Measurements from ENCODE around the gene IL9R.
"Not testable (repeated sequence)": the region's sequence is repeated elsewhere in the genome, so short reads cannot be mapped to it uniquely, and the experiment has no call there.

IL9R gene

DNA sequence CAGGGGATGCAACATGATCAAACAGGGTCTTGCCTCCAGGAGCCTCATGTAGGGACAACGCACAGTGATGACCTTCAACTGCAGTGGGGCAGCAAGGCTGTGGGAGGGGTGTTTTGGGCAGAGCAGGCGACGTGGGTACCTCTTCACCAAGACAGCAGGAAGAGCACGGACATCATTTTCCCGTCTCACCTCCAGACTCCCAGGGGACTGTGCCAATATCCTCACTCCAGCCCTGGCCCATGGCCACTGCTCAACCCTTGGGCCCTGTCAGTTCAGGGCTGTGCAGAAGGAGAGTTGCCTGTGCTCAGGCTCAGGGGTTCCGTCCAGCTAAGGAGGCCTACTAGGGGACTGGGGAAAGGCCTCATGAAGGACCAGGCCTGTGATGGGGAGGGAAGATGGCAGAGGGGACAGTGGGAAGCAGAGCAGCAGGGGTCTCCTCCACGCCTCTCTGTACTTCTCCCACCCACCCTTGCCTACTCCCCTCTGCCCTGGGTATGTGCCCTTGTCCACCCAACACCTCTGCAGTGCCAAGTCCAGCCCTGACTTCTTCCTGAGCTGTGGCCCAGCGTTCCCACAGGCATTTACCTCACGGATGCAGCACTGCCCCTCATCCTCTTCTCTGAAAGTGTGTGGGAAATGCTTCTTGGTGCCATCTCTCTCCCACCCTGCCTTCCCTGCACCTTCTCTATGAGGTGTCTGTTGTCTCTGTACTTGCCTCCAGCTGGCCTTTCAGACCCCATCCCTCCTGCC, 1.4 kb downstream of the IL9R start:
- Histone ChIP-seq H3K23ac (ENCODE audit: low read length) (no peak overlapping the region), H3K36me3 (ENCODE audit: control insufficient read depth, insufficient read depth, low read length) (no peaks in the 10 kb centered on the region), H3K4ac (ENCODE audit: low read depth, low read length) (no peak overlapping the region), H2BK5ac (ENCODE audit: low read length) (no peak overlapping the region), H3K9ac (ENCODE audit: low read length) (no peak overlapping the region), H3K4me3 (ENCODE audit: low read length) (no peak overlapping the region), H2AK5ac (ENCODE audit: low read length) (no peak overlapping the region), H4K8ac (ENCODE audit: low read depth, low read length) (no peak overlapping the region), H3K18ac (ENCODE audit: low read length) (no peak overlapping the region), H3K27ac (ENCODE audit: low read depth, low read length) (no peak overlapping the region), H3K79me2 (ENCODE audit: control insufficient read depth, insufficient read depth, low read length) (no peaks in the 10 kb centered on the region), H3K79me1 (ENCODE audit: low read length) (no peaks in the 10 kb centered on the region), H2BK15ac (replicated peaks; ENCODE audit: low read depth) (no peak overlapping the region), H3K27me3 (ENCODE audit: insufficient read depth, low read length, poor library complexity) (no peaks in the 10 kb centered on the region), H2BK120ac (ENCODE audit: low read depth, low read length) (no peak overlapping the region), H3K4me1 (ENCODE audit: control insufficient read depth, low read depth, low read length) (no peaks in the 10 kb centered on the region), H3K56ac (ENCODE audit: low read length) (no peak overlapping the region), H3K4me2 (ENCODE audit: low read length) (no peak overlapping the region), H4K5ac (ENCODE audit: low read length) (no peak overlapping the region)
- no CpG with 5 or more reads among the region's 9 CpGs for WGBS (ENCODE audit: extremely low coverage, insufficient coverage, low lambda C conversion rate)
- no peak for DNase-seq

DNA sequence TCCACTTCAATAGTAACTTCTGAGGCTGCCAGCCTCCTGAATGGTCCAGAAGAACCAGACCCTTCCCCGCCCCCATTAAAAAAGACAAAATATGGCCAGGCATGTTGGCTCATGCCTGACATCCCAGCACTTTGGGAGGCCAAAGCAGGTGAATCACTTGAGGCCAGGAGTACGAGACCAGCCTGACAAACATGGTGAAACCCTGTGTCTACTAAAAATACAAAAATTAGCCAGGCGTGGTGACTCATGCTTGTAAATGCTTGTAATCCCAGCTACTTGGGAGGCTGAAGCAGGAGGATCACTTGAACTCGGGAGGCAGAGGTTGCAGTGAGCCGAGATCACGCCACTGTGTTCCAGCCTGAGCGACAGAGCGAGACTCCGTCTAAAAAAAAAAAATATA, 2.3 kb downstream of the IL9R start:
- not testable (repeated sequence) for H3K27ac ChIP-seq (ENCODE audit: low read depth, low read length); H3K9ac ChIP-seq (ENCODE audit: low read length)
- WGBS (ENCODE audit: extremely low coverage, insufficient coverage, low lambda C conversion rate): no CpG with 5 or more reads among the region's 9 CpGs

DNA sequence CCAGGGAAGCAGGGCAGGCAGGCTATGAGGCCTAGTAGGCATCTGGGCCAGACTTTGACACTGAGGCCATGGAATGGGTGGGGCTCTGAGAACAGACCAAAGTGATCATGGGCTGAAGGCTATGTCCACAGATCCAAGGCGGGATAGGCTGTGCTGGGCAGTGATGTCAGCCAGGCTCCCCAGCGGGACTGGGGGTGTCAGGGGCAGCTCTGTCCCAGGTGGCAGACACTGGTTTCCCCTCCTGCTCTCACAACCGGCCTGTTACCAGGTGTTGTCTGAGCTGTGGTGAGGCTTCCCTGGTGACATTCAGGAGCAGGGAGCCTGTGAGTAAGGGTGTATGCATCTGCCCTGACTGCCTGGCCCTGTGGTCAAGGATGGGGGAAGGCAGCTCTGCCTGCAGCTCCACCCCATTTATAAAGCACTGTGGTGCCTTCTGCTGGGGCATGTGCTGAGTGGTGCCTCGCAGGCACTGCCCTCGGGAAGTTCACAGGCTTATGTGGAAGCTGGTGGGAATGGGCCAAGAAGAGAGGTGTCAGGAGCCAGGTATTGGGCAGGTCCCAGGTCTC, 2.9 kb downstream of the IL9R start:
- no peak overlapping the region for H3K23ac ChIP-seq (ENCODE audit: low read length)
- no CpG with 5 or more reads among the region's 5 CpGs for WGBS (ENCODE audit: extremely low coverage, insufficient coverage, low lambda C conversion rate)
- no peak overlapping the region for H3K4ac ChIP-seq (ENCODE audit: low read depth, low read length)
- no peak for DNase-seq
- no peaks in the 10 kb centered on the region for H3K79me1 ChIP-seq (ENCODE audit: low read length)
- no peak overlapping the region for H4K5ac ChIP-seq (ENCODE audit: low read length)
- no peaks in the 10 kb centered on the region for H3K79me2 ChIP-seq (ENCODE audit: control insufficient read depth, insufficient read depth, low read length)
- H2BK5ac ChIP-seq (ENCODE audit: low read length): no peak overlapping the region
- H2AK5ac ChIP-seq (ENCODE audit: low read length): no peak overlapping the region
- no peaks in the 10 kb centered on the region for H3K36me3 ChIP-seq (ENCODE audit: control insufficient read depth, insufficient read depth, low read length)
- H3K56ac ChIP-seq (ENCODE audit: low read length): no peak overlapping the region
- no peak overlapping the region for H3K18ac ChIP-seq (ENCODE audit: low read length)
- H3K9ac ChIP-seq (ENCODE audit: low read length): no peak overlapping the region
- H2BK120ac ChIP-seq (ENCODE audit: low read depth, low read length): no peak overlapping the region
- H3K27ac ChIP-seq (ENCODE audit: low read depth, low read length): no peak overlapping the region
- no peak overlapping the region for H2BK15ac ChIP-seq (replicated peaks; ENCODE audit: low read depth)
- no peak overlapping the region for H4K8ac ChIP-seq (ENCODE audit: low read depth, low read length)
- H3K4me3 ChIP-seq (ENCODE audit: low read length): no peak overlapping the region
- no peaks in the 10 kb centered on the region for H3K4me1 ChIP-seq (ENCODE audit: control insufficient read depth, low read depth, low read length)
- H3K27me3 ChIP-seq (ENCODE audit: insufficient read depth, low read length, poor library complexity): no peaks in the 10 kb centered on the region
- H3K4me2 ChIP-seq (ENCODE audit: low read length): no peak overlapping the region

More for the DNA sequence above, 2.3 kb downstream of the IL9R start:
- H3K36me3 ChIP-seq (ENCODE audit: control insufficient read depth, insufficient read depth, low read length); DNase-seq; H2BK15ac ChIP-seq (replicated peaks; ENCODE audit: low read depth); H3K4me2 ChIP-seq (ENCODE audit: low read length); H3K79me2 ChIP-seq (ENCODE audit: control insufficient read depth, insufficient read depth, low read length); H3K4me1 ChIP-seq (ENCODE audit: control insufficient read depth, low read depth, low read length); H3K79me1 ChIP-seq (ENCODE audit: low read length); H2AK5ac ChIP-seq (ENCODE audit: low read length); H3K23ac ChIP-seq (ENCODE audit: low read length); H2BK5ac ChIP-seq (ENCODE audit: low read length); H3K4ac ChIP-seq (ENCODE audit: low read depth, low read length); H3K56ac ChIP-seq (ENCODE audit: low read length); H4K5ac ChIP-seq (ENCODE audit: low read length); H3K27me3 ChIP-seq (ENCODE audit: insufficient read depth, low read length, poor library complexity); H2BK120ac ChIP-seq (ENCODE audit: low read depth, low read length); H4K8ac ChIP-seq (ENCODE audit: low read depth, low read length); H3K18ac ChIP-seq (ENCODE audit: low read length); H3K4me3 ChIP-seq (ENCODE audit: low read length): not testable (repeated sequence)

DNA sequence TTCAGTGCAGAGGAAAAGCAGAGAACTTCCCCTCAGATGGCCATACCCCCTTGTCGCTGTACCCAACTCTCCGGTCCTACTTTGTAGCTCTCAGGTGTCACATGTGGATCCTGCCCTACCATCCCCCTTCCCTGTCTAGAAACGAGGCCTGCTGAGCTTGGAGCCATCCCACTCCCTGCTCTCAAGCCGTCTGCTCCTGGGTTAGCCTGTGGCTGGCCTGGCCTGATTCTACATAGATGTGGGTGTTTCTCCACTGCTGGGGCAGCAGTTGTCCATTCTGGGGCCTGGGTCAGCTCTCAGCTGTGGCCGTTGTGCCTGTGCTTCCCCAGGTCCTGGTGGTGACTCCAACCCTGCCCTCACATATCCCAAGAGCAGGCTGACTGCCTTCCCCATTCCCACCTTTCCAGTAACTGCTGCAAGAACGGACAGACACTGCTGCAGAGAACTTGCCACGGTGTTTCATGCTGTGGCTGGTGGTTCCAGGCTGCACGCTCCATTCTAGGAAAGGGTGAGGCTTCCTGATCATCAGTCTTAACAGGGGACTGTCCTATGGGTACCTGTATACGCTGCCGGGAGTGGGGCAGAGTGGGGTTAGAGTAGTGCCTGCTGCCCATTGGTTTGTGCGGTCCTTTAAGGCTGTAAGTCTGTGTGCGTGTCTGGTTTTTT, 3.6 kb downstream of the IL9R start:
- WGBS (ENCODE audit: extremely low coverage, insufficient coverage, low lambda C conversion rate): no CpG with 5 or more reads among the region's 12 CpGs
- H3K4me3 ChIP-seq (ENCODE audit: low read length): no peak overlapping the region
- no peak overlapping the region for H4K8ac ChIP-seq (ENCODE audit: low read depth, low read length)
- H3K23ac ChIP-seq (ENCODE audit: low read length): no peak overlapping the region
- H3K79me2 ChIP-seq (ENCODE audit: control insufficient read depth, insufficient read depth, low read length): no peaks in the 10 kb centered on the region
- H2BK15ac ChIP-seq (replicated peaks; ENCODE audit: low read depth): no peak overlapping the region
- no peaks in the 10 kb centered on the region for H3K36me3 ChIP-seq (ENCODE audit: control insufficient read depth, insufficient read depth, low read length)
- no peak for DNase-seq
- no peak overlapping the region for H3K9ac ChIP-seq (ENCODE audit: low read length)
- H3K4ac ChIP-seq (ENCODE audit: low read depth, low read length): no peak overlapping the region
- H2BK5ac ChIP-seq (ENCODE audit: low read length): no peak overlapping the region
- H3K27ac ChIP-seq (ENCODE audit: low read depth, low read length): no peak overlapping the region
- no peak overlapping the region for H3K4me2 ChIP-seq (ENCODE audit: low read length)
- no peak overlapping the region for H3K18ac ChIP-seq (ENCODE audit: low read length)
- H3K27me3 ChIP-seq (ENCODE audit: insufficient read depth, low read length, poor library complexity): no peaks in the 10 kb centered on the region
- no peak overlapping the region for H4K5ac ChIP-seq (ENCODE audit: low read length)
- H3K4me1 ChIP-seq (ENCODE audit: control insufficient read depth, low read depth, low read length): no peaks in the 10 kb centered on the region
- no peak overlapping the region for H3K56ac ChIP-seq (ENCODE audit: low read length)
- no peaks in the 10 kb centered on the region for H3K79me1 ChIP-seq (ENCODE audit: low read length)
- H2AK5ac ChIP-seq (ENCODE audit: low read length): no peak overlapping the region
- H2BK120ac ChIP-seq (ENCODE audit: low read depth, low read length): no peak overlapping the region

DNA sequence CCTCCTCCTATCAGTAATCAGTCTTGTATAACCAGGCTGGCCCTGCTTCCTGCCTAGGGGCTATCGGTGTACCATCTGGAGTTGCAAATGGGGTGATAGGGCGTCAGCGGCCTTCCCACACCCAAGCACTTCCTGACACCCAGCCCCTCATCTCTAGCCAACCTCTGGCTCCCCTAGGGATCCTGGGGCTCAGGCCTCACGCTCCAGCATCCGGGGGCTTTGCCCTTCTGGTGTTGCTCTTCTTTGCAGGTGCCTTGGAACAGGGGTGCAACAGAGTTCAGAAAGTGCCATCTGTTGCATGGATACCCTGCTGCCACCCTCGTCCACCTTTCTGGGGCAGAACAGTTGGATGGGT, 4.1 kb downstream of the IL9R start:
- DNase-seq: no peak
- H3K27me3 ChIP-seq (ENCODE audit: insufficient read depth, low read length, poor library complexity): no peaks in the 10 kb centered on the region
- H4K8ac ChIP-seq (ENCODE audit: low read depth, low read length): no peak overlapping the region
- H4K5ac ChIP-seq (ENCODE audit: low read length): no peak overlapping the region
- no CpG with 5 or more reads among the region's 6 CpGs for WGBS (ENCODE audit: extremely low coverage, insufficient coverage, low lambda C conversion rate)
- no peak overlapping the region for H2BK120ac ChIP-seq (ENCODE audit: low read depth, low read length)
- H3K4me2 ChIP-seq (ENCODE audit: low read length): no peak overlapping the region
- H3K4me3 ChIP-seq (ENCODE audit: low read length): no peak overlapping the region
- no peak overlapping the region for H2AK5ac ChIP-seq (ENCODE audit: low read length)
- H3K4ac ChIP-seq (ENCODE audit: low read depth, low read length): no peak overlapping the region
- H3K9ac ChIP-seq (ENCODE audit: low read length): no peak overlapping the region
- no peak overlapping the region for H2BK5ac ChIP-seq (ENCODE audit: low read length)
- H3K36me3 ChIP-seq (ENCODE audit: control insufficient read depth, insufficient read depth, low read length): no peaks in the 10 kb centered on the region
- no peak overlapping the region for H3K23ac ChIP-seq (ENCODE audit: low read length)
- H2BK15ac ChIP-seq (replicated peaks; ENCODE audit: low read depth): no peak overlapping the region
- H3K4me1 ChIP-seq (ENCODE audit: control insufficient read depth, low read depth, low read length): no peaks in the 10 kb centered on the region
- H3K79me2 ChIP-seq (ENCODE audit: control insufficient read depth, insufficient read depth, low read length): no peaks in the 10 kb centered on the region
- no peak overlapping the region for H3K18ac ChIP-seq (ENCODE audit: low read length)
- H3K27ac ChIP-seq (ENCODE audit: low read depth, low read length): no peak overlapping the region
- no peaks in the 10 kb centered on the region for H3K79me1 ChIP-seq (ENCODE audit: low read length)
- no peak overlapping the region for H3K56ac ChIP-seq (ENCODE audit: low read length)

Data from mesendoderm (in vitro differentiated cells).